UCSD-AML1 (cell line): ENCODE data around the gene A3GALT2.
"Not testable (repeated sequence)": the region's sequence is repeated elsewhere in the genome, so short reads cannot be mapped to it uniquely, and the experiment has no call there.

Experiments
- DNase-seq: peaks from one replicate; lab custom pipeline; 2025; ENCODE audit not compliant: unreplicated experiment; lab: John Stamatoyannopoulos, UW

The A3GALT2 gene

DNA sequence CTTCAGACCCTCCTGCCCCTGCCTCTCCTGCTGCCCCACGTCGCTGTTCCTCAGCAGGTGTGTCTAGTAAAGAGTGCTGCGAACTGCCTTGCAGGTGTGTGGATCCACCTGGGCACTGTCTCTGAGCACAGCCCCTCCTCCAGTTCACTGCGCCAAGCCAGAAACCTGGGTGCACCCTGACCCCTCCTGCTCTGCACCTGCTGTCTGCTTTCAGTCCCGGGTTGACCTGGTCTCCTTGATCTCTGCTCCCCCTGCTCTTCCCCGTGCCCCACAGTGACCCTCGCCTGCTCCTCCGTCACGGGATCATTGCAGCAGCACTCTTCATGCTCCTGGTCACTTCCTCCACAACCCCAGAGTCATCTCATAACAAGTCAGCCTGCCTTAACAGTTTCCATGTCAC is 6.5 kb downstream of the A3GALT2 start:
- no peak for DNase-seq

- DNase-seq, result no peak
Measured at GRCh38 chr1:33312413-33312749, 8.5 kb downstream of the A3GALT2 start.

GRCh38 chr1:33311706-33312412 is 9.0 kb downstream of the A3GALT2 start:
- no peak for DNase-seq

DNA sequence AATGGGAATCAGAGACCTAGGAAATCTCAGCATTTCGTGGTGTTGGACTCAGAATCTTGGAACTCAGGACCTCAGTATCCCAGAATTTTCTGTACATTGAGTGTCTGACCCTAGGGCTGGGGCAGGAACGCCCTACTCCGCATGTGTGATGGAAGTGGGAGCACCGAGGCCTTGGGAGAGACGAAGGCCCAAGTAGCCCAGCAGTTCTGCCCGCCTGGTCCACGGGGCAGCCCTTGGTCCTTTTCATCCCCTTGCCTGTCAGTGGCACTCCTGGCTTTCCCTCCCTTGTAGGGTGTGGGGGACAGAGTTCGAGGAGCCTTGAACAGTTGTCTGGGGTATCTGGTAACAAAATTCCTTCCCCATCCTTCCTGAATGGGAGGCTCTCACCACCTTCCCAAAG is 10.2 kb downstream of the A3GALT2 start:
- no peak for DNase-seq

DNA sequence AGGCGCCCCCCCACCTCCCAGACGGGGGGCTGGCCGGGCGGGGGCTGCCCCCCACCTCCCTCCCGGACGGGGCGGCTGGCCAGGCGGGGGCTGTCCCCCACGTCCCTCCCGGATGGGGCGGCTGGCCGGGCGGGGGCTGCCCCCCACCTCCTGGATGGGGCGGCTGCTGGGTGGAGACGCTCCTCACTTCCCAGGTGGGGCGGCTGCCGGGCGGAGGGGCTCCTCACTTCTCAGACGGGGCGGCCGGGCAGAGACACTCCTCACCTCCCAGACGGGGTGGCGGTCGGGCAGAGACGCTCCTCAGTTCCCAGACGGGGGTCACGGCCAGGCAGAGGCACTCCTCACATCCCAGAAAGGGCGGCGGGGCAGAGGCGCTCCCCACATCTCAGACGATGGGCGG is 11.5 kb downstream of the A3GALT2 start:
- not testable (repeated sequence) for DNase-seq

GRCh38 chr1:33307494-33307864 is 13.4 kb downstream of the A3GALT2 start:
- DNase-seq, result no peak

DNA sequence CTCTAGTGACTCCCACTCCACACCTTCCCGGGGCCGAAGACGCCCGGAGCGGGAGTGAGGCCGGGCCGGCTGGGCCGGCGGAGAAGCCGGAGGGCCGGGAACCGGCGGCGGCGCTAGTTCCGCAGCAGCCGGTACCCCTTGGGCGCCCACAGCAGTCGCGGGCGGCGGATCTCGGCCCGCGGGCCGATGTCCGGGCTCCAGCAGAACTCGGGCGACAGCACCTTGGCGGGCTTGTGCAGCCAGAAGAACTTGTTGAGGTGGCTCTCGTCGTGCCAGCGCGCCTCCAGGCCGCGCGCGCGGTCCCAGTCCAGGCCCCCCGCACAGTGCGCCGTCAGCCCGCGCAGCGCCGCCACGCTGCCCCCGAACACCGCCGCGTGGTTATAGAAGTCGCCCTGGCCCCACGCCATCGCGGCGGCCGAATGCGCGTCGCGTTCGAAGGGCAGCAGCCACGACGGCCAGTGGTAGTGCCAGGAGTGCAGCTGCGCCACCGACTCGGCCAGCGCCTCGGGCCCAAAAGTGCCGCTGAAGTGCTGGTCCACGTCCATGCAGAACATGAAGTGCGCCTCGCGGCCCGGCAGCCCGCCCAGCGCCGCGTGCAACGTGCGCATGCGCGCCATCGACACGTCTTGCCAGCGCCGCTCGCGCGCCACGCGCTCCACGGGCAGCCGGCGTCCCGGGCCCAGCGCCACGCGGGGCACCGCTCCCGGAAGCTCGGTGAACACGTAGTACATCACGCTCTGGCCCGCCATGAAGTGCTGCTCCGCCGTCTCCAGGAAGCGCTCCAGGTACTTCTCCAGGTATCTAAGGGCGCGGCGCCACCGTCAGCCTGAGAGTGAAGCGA is 14.0 kb downstream of the A3GALT2 start:
- no peak for DNase-seq

GRCh38 chr1:33305816-33306652 is 14.9 kb downstream of the A3GALT2 start:
- no peak for DNase-seq

GRCh38 chr1:33305016-33305415 is 15.9 kb downstream of the A3GALT2 start:
- no peak for DNase-seq

DNA sequence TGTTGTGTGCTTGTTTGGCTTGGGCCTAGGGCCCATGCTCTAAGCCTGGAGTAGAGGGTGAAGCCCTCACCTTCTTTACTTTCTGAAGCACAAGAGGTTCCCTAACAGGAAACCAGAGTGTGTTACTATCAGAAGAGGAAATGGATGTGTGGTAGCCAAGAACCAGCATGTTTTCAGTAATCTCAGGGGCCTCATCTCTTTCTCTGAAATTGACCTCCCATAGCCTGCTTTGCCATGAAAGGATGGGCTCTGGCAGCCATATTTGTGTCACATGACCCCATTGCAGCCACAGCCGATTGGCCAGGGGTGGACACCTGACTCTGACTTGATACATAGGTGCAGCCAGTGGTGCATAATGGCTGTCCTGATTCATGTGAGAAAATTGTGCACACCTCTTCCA is 18.6 kb downstream of the A3GALT2 start:
- DNase-seq, result no peak

GRCh38 chr1:33301273-33301984 is 19.5 kb downstream of the A3GALT2 start:
- no peak for DNase-seq

DNA sequence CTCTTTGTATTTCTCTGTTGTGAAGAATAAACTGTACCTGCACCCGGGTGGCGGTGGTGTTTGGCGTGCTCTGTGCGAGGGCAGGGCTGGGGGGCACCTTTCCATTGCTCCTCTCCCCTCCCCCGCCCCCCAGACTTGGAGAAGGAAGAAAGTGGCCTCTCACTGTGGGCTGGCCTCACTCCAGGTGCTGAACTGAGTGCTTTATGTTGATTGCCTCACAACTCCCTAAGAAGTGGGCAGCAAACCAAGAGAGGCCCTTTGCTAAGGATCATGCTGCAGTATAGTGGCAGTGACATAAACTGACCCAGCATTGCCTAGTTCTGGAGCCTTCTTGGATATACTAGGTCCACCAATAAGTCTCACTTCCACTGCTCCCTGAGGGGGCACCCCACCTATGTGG is 20.2 kb downstream of the A3GALT2 start:
- DNase-seq, result no peak

DNA sequence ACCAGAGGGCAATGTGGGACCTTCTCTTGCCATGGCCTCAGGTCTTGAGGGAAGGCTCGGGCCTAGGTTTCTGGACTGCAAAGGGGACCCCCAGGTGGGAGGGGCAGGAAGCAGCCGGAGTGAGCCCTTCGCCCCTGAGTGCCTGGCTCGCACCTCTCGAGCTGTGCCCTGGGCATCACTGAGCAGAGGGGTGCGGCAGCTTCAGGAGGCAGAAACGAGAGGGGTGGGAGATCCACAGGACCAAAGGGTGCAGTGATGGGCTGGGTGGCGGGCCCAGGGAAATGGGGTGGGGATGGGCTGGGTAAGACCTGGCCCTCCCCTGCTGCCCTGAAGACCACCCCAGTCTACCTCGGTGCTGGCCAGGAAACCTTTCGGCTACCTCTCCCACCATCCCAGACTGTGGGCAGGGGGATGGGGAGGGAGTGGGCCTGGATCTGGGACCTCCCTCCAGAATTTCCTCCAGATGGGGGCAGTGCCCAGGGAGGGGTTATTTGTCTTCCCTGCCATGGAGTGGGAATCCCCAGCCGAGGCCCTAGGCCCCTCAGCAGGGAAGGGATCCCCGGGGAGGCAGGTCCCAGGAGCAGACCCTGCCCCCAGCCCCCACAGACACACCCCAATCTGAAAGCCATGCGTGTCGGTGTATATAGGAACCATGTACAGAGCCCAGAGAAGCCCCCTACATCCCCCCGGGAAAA is 21.3 kb downstream of the A3GALT2 start:
- no peak for DNase-seq

- peak; percentile 66 for DNase-seq
Measured at GRCh38 chr1:33298623-33299277, 22.1 kb downstream of the A3GALT2 start.

GRCh38 chr1:33297911-33298622 is 22.8 kb downstream of the A3GALT2 start:
- DNase-seq, result no peak

DNA sequence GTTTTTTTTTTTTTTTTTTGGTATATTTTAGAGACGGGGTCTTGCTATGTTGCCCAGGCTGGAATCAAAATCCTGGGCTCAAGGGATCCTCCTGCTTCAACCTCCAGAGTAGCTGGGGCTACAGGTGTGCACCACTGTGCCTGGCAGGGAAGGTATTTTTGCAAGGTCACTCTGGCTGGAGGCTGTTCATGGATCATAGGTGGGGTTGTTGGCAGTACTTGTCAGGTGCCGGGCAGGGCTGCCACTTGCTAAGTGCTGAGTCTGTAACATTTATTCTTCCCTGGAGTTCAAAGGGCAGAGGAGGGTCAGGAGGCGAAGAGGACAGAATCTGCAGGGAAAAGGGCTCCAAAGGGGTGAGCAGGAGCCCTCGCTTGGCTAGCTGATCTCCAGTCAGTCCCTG is 24.1 kb downstream of the A3GALT2 start:
- DNase-seq, result no peak

DNA sequence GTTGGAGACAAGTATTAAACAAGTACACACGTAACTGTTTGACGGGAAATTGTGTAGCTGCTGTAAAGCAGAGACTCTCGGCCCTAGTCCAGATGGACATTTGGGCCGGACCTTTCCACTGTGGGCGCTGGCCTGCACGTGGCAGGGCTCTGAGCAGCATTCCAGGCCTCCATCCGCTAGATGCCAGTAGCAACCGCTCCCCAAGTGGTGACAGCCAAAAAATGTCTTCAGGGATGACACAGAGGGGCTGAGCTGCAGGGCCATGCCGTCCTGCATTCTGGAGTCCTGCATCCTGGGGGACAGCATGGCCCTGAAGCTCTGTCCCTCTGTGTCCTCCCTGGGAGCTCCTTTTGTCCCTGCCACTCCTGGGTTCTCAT is 24.8 kb downstream of the A3GALT2 start:
- DNase-seq, result no peak

DNA sequence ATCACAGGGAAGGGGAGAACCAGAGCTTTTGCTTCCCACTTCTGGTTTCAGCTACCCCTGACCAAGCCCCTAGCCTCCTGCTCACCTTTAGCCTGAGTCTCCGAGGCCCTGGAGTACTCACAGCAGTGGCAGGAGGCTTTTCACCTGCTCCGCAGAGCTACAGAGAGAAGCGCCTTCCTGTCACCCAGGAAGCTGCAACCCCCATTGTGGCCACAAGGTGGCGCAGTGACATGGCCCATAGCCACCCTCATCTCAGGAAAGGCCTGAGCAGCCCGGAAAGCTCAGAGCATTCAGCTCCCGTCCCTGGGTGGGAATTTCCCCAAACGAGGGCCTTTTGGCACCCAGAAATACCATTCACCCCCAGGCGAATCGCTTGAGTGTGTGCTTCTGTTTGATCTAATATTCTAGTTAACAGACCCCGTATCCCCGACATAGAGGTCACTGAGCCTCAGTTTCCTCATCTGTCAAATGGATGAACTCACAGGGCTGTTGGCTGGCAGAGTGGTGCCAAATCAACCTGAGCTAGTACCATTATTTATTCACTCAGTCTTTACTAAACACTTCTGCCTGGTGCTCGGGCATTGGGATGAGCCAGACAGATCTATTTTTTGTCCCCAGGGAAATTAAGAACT is 25.3 kb downstream of the A3GALT2 start:
- DNase-seq, result peak; percentile 74

DNA sequence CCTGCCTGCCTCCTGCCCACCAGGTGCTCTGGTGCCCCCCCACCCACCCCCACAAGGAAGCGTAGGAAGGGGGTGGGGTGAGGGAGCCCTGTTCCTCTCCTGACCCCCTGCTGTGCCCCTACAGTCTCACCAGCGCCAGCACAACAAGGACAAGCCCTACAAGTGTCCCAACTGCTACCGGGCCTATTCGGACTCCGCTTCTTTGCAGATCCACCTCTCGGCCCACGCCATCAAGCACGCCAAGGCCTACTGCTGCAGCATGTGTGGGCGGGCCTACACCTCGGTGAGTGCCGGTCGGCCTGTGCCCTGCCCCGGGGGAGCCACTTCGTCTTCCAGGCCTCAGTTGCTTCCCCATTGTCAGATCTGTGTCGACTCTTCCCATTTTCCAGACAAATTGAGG is 25.9 kb downstream of the A3GALT2 start:
- no peak for DNase-seq
